ENCODE measurements around the gene SND1.

The SND1 gene

DNA sequence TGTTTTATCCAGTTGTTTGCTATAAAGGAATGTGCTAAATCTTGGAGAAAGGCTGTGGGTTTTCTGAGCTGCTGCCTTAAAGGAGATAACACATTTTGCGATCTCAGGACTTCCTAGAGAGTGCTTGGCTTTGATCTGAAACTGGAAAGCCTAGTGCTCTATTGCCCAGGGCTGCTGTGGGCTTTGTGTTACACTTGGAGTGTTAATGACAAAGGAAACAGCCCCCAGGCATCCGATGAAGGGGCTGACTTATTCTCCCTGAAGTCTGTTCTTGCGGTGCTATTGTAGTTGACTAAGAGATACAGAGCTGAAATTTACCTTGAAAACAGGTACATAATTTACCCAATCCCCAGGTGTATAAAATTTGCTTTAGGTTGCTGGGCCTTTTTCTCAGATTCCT is 74.5 kb downstream of the SND1 start:
- Histone ChIP-seq H2BK12ac (ENCODE audit: low read length in 2 of 2) (no peak overlapping the region), H2BK120ac (ENCODE audit: low read depth, low read length) (no peak overlapping the region), H3K79me1 (replicated peaks; ENCODE audit: low read length, poor library complexity, severe bottlenecking) (peaks cover 35% of the 10 kb centered on the region), H3K4me1 (ENCODE audit: control insufficient read depth, insufficient read depth, low read depth, low read length) (no peaks in the 10 kb centered on the region), H2BK15ac (ENCODE audit: low read depth, poor library complexity, severe bottlenecking) (no peak overlapping the region), H3K27me3 (ENCODE audit: control insufficient read depth in 1 of 2, insufficient read depth in 1 of 2, low read length in 2 of 2) (no peaks in the 10 kb centered on the region), H2BK5ac (ENCODE audit: low read depth, low read length, poor library complexity, severe bottlenecking) (no peak overlapping the region), H4K91ac (ENCODE audit: low read length) (no peak overlapping the region), H2AK5ac (ENCODE audit: low read length, severe bottlenecking) (no peak overlapping the region), H4K8ac (ENCODE audit: low read length) (no peak overlapping the region), H3K9ac (ENCODE audit: low read length) (no peak overlapping the region), H3K4me3 (ENCODE audit: insufficient read depth in 1 of 2, low read depth in 1 of 2, low read length in 2 of 2) (no peak overlapping the region), H3K36me3 (ENCODE audit: control insufficient read depth in 1 of 2, insufficient read depth in 2 of 2, low read depth in 1 of 2, low read length in 2 of 2) (peaks cover 19 to 95% of the 10 kb centered on the region in 2 experiments), H3K4ac (ENCODE audit: low read depth in 1 of 2, low read length in 2 of 2) (no peak overlapping the region), H3K4me2 (ENCODE audit: low read length, poor library complexity, severe bottlenecking) (no peak overlapping the region), H3K14ac (ENCODE audit: low read length in 2 of 2) (no peak overlapping the region), H3K18ac (ENCODE audit: low read depth in 1 of 2, low read length in 2 of 2) (no peak overlapping the region), H3K27ac (ENCODE audit: low read length, poor library complexity, severe bottlenecking) (no peak overlapping the region), H2AFZ (ENCODE audit: low read depth, low read length) (no peak overlapping the region), H3K23ac (ENCODE audit: low read length in 2 of 2) (no peak overlapping the region), H3K9me3 (ENCODE audit: control insufficient read depth, low read length) (no peaks in the 10 kb centered on the region)
- 79% methylated on average over 1 of the region's 3 CpGs for WGBS
- DNase-seq = no peak

- H2BK120ac ChIP-seq (ENCODE audit: low read depth, low read length) = no peak overlapping the region
- no peak overlapping the region for H2BK12ac ChIP-seq (ENCODE audit: low read length in 2 of 2)
- H4K91ac ChIP-seq (ENCODE audit: low read length) = no peak overlapping the region
- H3K4me2 ChIP-seq (ENCODE audit: low read length, poor library complexity, severe bottlenecking) = no peak overlapping the region
- peaks cover 18 to 88% of the 10 kb centered on the region in 2 experiments for H3K36me3 ChIP-seq (ENCODE audit: control insufficient read depth in 1 of 2, insufficient read depth in 2 of 2, low read depth in 1 of 2, low read length in 2 of 2)
- no peak overlapping the region for H3K4ac ChIP-seq (ENCODE audit: low read depth in 1 of 2, low read length in 2 of 2)
- H3K27me3 ChIP-seq (ENCODE audit: control insufficient read depth in 1 of 2, insufficient read depth in 1 of 2, low read length in 2 of 2) = no peaks in the 10 kb centered on the region
- 93% methylated on average over 11 of the region's 13 CpGs for WGBS
- H3K23ac ChIP-seq (ENCODE audit: low read length in 2 of 2) = no peak overlapping the region
- H3K79me1 ChIP-seq (replicated peaks; ENCODE audit: low read length, poor library complexity, severe bottlenecking) = peaks cover 41% of the 10 kb centered on the region
- H2AFZ ChIP-seq (ENCODE audit: low read depth, low read length) = no peak overlapping the region
- H2AK5ac ChIP-seq (ENCODE audit: low read length, severe bottlenecking) = no peak overlapping the region
- H3K27ac ChIP-seq (ENCODE audit: low read length, poor library complexity, severe bottlenecking) = no peak overlapping the region
- H2BK5ac ChIP-seq (ENCODE audit: low read depth, low read length, poor library complexity, severe bottlenecking) = no peak overlapping the region
- DNase-seq = no peak
- H3K9ac ChIP-seq (ENCODE audit: low read length) = no peak overlapping the region
- H3K4me1 ChIP-seq (ENCODE audit: control insufficient read depth, insufficient read depth, low read depth, low read length) = no peaks in the 10 kb centered on the region
- no peaks in the 10 kb centered on the region for H3K9me3 ChIP-seq (ENCODE audit: control insufficient read depth, low read length)
- H4K8ac ChIP-seq (ENCODE audit: low read length) = no peak overlapping the region
- H3K14ac ChIP-seq (ENCODE audit: low read length in 2 of 2) = no peak overlapping the region
- H3K4me3 ChIP-seq (ENCODE audit: insufficient read depth in 1 of 2, low read depth in 1 of 2, low read length in 2 of 2) = no peak overlapping the region
- no peak overlapping the region for H2BK15ac ChIP-seq (ENCODE audit: low read depth, poor library complexity, severe bottlenecking)
- H3K18ac ChIP-seq (ENCODE audit: low read depth in 1 of 2, low read length in 2 of 2) = no peak overlapping the region
These were observed 78.8 kb downstream of the SND1 start for GRCh38 chr7:127730658-127731276.

GRCh38 chr7:127731431-127732080 is 79.6 kb downstream of the SND1 start:
- Histone ChIP-seq H2AFZ (ENCODE audit: low read depth, low read length) (no peak overlapping the region), H3K27ac (ENCODE audit: low read length, poor library complexity, severe bottlenecking) (no peak overlapping the region), H2BK5ac (ENCODE audit: low read depth, low read length, poor library complexity, severe bottlenecking) (no peak overlapping the region), H2BK12ac (ENCODE audit: low read length in 2 of 2) (no peak overlapping the region), H3K4me3 (ENCODE audit: insufficient read depth in 1 of 2, low read depth in 1 of 2, low read length in 2 of 2) (no peak overlapping the region), H3K4me2 (ENCODE audit: low read length, poor library complexity, severe bottlenecking) (no peak overlapping the region), H3K4me1 (ENCODE audit: control insufficient read depth, insufficient read depth, low read depth, low read length) (no peaks in the 10 kb centered on the region), H2AK5ac (ENCODE audit: low read length, severe bottlenecking) (no peak overlapping the region), H4K91ac (ENCODE audit: low read length) (no peak overlapping the region), H3K4ac (ENCODE audit: low read depth in 1 of 2, low read length in 2 of 2) (no peak overlapping the region), H3K23ac (ENCODE audit: low read length in 2 of 2) (no peak overlapping the region), H2BK15ac (ENCODE audit: low read depth, poor library complexity, severe bottlenecking) (no peak overlapping the region), H3K79me1 (replicated peaks; ENCODE audit: low read length, poor library complexity, severe bottlenecking) (peaks cover 42% of the 10 kb centered on the region), H3K9me3 (ENCODE audit: control insufficient read depth, low read length) (no peaks in the 10 kb centered on the region), H3K18ac (ENCODE audit: low read depth in 1 of 2, low read length in 2 of 2) (no peak overlapping the region), H2BK120ac (ENCODE audit: low read depth, low read length) (no peak overlapping the region), H3K14ac (ENCODE audit: low read length in 2 of 2) (no peak overlapping the region), H3K9ac (ENCODE audit: low read length) (no peak overlapping the region), H4K8ac (ENCODE audit: low read length) (no peak overlapping the region), H3K36me3 (ENCODE audit: control insufficient read depth in 1 of 2, insufficient read depth in 2 of 2, low read depth in 1 of 2, low read length in 2 of 2) (peaks cover 19 to 86% of the 10 kb centered on the region in 2 experiments), H3K27me3 (ENCODE audit: control insufficient read depth in 1 of 2, insufficient read depth in 1 of 2, low read length in 2 of 2) (no peaks in the 10 kb centered on the region)
- WGBS = 96% methylated on average over 9 of the region's 10 CpGs
- DNase-seq = no peak

GRCh38 chr7:127732306-127732705 is 80.3 kb downstream of the SND1 start:
- Histone ChIP-seq H2BK120ac (ENCODE audit: low read depth, low read length) (no peak overlapping the region), H3K4me3 (ENCODE audit: insufficient read depth in 1 of 2, low read depth in 1 of 2, low read length in 2 of 2) (no peak overlapping the region), H4K8ac (ENCODE audit: low read length) (no peak overlapping the region), H3K79me1 (replicated peaks; ENCODE audit: low read length, poor library complexity, severe bottlenecking) (peaks cover 38% of the 10 kb centered on the region), H3K4me1 (ENCODE audit: control insufficient read depth, insufficient read depth, low read depth, low read length) (no peaks in the 10 kb centered on the region), H3K36me3 (ENCODE audit: control insufficient read depth in 1 of 2, insufficient read depth in 2 of 2, low read depth in 1 of 2, low read length in 2 of 2) (peaks cover 16 to 86% of the 10 kb centered on the region in 2 experiments), H3K27me3 (ENCODE audit: control insufficient read depth in 1 of 2, insufficient read depth in 1 of 2, low read length in 2 of 2) (no peaks in the 10 kb centered on the region), H4K91ac (ENCODE audit: low read length) (no peak overlapping the region), H2AFZ (ENCODE audit: low read depth, low read length) (no peak overlapping the region), H3K27ac (ENCODE audit: low read length, poor library complexity, severe bottlenecking) (no peak overlapping the region), H3K9me3 (ENCODE audit: control insufficient read depth, low read length) (no peaks in the 10 kb centered on the region), H3K18ac (ENCODE audit: low read depth in 1 of 2, low read length in 2 of 2) (no peak overlapping the region), H3K4ac (ENCODE audit: low read depth in 1 of 2, low read length in 2 of 2) (no peak overlapping the region), H3K9ac (ENCODE audit: low read length) (no peak overlapping the region), H2BK12ac (ENCODE audit: low read length in 2 of 2) (no peak overlapping the region), H2BK5ac (ENCODE audit: low read depth, low read length, poor library complexity, severe bottlenecking) (no peak overlapping the region), H3K14ac (ENCODE audit: low read length in 2 of 2) (no peak overlapping the region), H2BK15ac (ENCODE audit: low read depth, poor library complexity, severe bottlenecking) (no peak overlapping the region), H2AK5ac (ENCODE audit: low read length, severe bottlenecking) (no peak overlapping the region), H3K4me2 (ENCODE audit: low read length, poor library complexity, severe bottlenecking) (no peak overlapping the region), H3K23ac (ENCODE audit: low read length in 2 of 2) (no peak overlapping the region)
- 86% methylated on average over 2 of the region's 2 CpGs for WGBS
- no peak for DNase-seq
